Progenitor cell of endocrine pancreas (in vitro differentiated cells): ENCODE results near the gene CPLANE1. TPM values are rescaled to one million over a fixed set of nuclear protein-coding genes. Genes with fewer than 3 reads are reported as not detected.
A peak's percentile ranks its signal among the peaks of the same experiment; 100 is the strongest.

Experiments
- DNase-seq: peaks from one replicate; pipeline ENCODE4 v3.0.0; 2021; ENCODE audit warnings: low spot score; ENCODE audit not compliant: unreplicated experiment
- H3K27ac Mint-ChIP-seq: 2 replicates; pipeline ENCODE4 v1.8.0; 2021; ENCODE audit warnings: mild to moderate bottlenecking, moderate library complexity, mixed read lengths
- H3K27me3 Mint-ChIP-seq: 2 replicates; pipeline ENCODE4 v1.8.0; 2021; ENCODE audit warnings: mixed read lengths
- H3K36me3 Mint-ChIP-seq: 2 replicates; pipeline ENCODE4 v1.8.0; 2022; ENCODE audit warnings: mixed read lengths; ENCODE audit not compliant: insufficient read depth
- H3K4me1 Mint-ChIP-seq: 2 replicates; pipeline ENCODE4 v1.8.0; 2021; ENCODE audit warnings: low read depth, mixed read lengths
- H3K4me3 Mint-ChIP-seq: 2 replicates; pipeline ENCODE4 v1.8.0; 2021; ENCODE audit warnings: low read depth, mild to moderate bottlenecking, moderate library complexity, mixed read lengths
- H3K9me3 Mint-ChIP-seq: 2 replicates; pipeline ENCODE4 v1.8.0; 2021; ENCODE audit warnings: low read depth, mixed read lengths
- CTCF ChIP-seq: fragments of 200-600 bp; sonication (generic); IDR thresholded peaks from one replicate; pipeline ENCODE4 v1.5.0; 2021; ENCODE audit warnings: antibody characterized with exemption, mild to moderate bottlenecking; ENCODE audit not compliant: unreplicated experiment
- total RNA-seq: library from RNA; stranded (reverse); gene quantifications from 2 replicates; pipeline ENCODE4 v1.2.1, GENCODE V29; 2021

CPLANE1 gene
- total RNA-seq, 1 donor from 2014 or later: 29.4 TPM

GRCh38 chr5:37255774-37256358, 6.7 kb upstream of the CPLANE1 start:
- no peaks in the 10 kb centered on the region for H3K27me3 Mint-ChIP-seq
- H3K36me3 Mint-ChIP-seq: peaks cover 8% of the 10 kb centered on the region
- peaks cover 6% of the 10 kb centered on the region for H3K9me3 Mint-ChIP-seq
- no peaks in the 10 kb centered on the region for H3K4me1 Mint-ChIP-seq
- DNase-seq: no peak
- H3K27ac Mint-ChIP-seq: no peak overlapping the region
- no peak for TF ChIP-seq CTCF
- H3K4me3 Mint-ChIP-seq: no peak overlapping the region

GRCh38 chr5:37254581-37254980, 5.4 kb upstream of the CPLANE1 start:
- no peak overlapping the region for H3K27ac Mint-ChIP-seq
- DNase-seq: no peak
- no peaks in the 10 kb centered on the region for H3K27me3 Mint-ChIP-seq
- H3K36me3 Mint-ChIP-seq: peaks cover 8% of the 10 kb centered on the region
- TF ChIP-seq CTCF: no peak
- no peak overlapping the region for H3K4me3 Mint-ChIP-seq
- no peaks in the 10 kb centered on the region for H3K4me1 Mint-ChIP-seq
- peaks cover 6% of the 10 kb centered on the region for H3K9me3 Mint-ChIP-seq

GRCh38 chr5:37251665-37252064, 2.5 kb upstream of the CPLANE1 start:
- no peak overlapping the region for H3K27ac Mint-ChIP-seq
- DNase-seq: no peak
- H3K36me3 Mint-ChIP-seq: peaks cover 8% of the 10 kb centered on the region
- peaks cover 3% of the 10 kb centered on the region for H3K9me3 Mint-ChIP-seq
- TF ChIP-seq CTCF: no peak
- H3K27me3 Mint-ChIP-seq: no peaks in the 10 kb centered on the region
- no peaks in the 10 kb centered on the region for H3K4me1 Mint-ChIP-seq
- H3K4me3 Mint-ChIP-seq: no peak overlapping the region

- peak overlapping the region; percentile 81 for H3K4me3 Mint-ChIP-seq
- H3K27me3 Mint-ChIP-seq: no peaks in the 10 kb centered on the region
- no peak for DNase-seq
- no peaks in the 10 kb centered on the region for H3K4me1 Mint-ChIP-seq
- H3K36me3 Mint-ChIP-seq: peaks cover 5% of the 10 kb centered on the region
- peak overlapping the region; percentile 97 for H3K27ac Mint-ChIP-seq
- no peaks in the 10 kb centered on the region for H3K9me3 Mint-ChIP-seq
- TF ChIP-seq CTCF: no peak
These were observed 614 bp upstream of the CPLANE1 start for GRCh38 chr5:37249815-37250164.

- H3K4me1 Mint-ChIP-seq: no peaks in the 10 kb centered on the region
- no peak for TF ChIP-seq CTCF
- H3K27me3 Mint-ChIP-seq: no peaks in the 10 kb centered on the region
- no peaks in the 10 kb centered on the region for H3K9me3 Mint-ChIP-seq
- no peak for DNase-seq
- no peaks in the 10 kb centered on the region for H3K36me3 Mint-ChIP-seq
- peak overlapping the region; percentile 96 for H3K27ac Mint-ChIP-seq
- peak overlapping the region; percentile 77 for H3K4me3 Mint-ChIP-seq
These were observed 681 bp downstream of the CPLANE1 start for GRCh38 chr5:37248421-37248969.
